ENCODE measurements around the gene ATE1. TPM values are rescaled to one million over a fixed set of nuclear protein-coding genes. Genes with fewer than 3 reads are reported as not detected.

The ATE1 gene
- total and polyA plus RNA-seq, 2 of the 4 experiments (the other 2 are of a cell fraction), result 6.4 to 27.8 TPM

- in situ Hi-C loops (cut with MboI; ENCODE audit: low sequenced_read_pairs) (no loop called here), dilution Hi-C loops (cut with HindIII; ENCODE audit: low sequenced_read_pairs, unreplicated experiment) (no loop called here), intact Hi-C loops (cut with micrococcal nuclease) (no loop called here)
These were observed 38.6 kb downstream of the ATE1 start for GRCh38 chr10:121889212-121889611.

More at GRCh38 chr10:121889212-121889611, 38.6 kb downstream of the ATE1 start:
- ChIA-PET CTCF (no interaction called here), POLR2A (ENCODE audit: unreplicated experiment) (no interaction called here)
- 100% methylated on average over 1 of the region's 5 CpGs; no CpG with 5 or more reads in 1 of the 2 experiments for WGBS, 2 experiments (ENCODE audit: extremely low coverage in 2 of 2, insufficient read length in 1 of 2)
- ATAC-seq (ENCODE audit: low read depth) (no peak), DNase-seq (no peak)
- no peak overlapping the region for H3K9ac ChIP-seq (ENCODE audit: low read depth, low read length)
- TF ChIP-seq SMC3 (IDR thresholded peaks at IDR 0.05; ENCODE audit: low read depth, low read length) (no peak), FOS (IDR thresholded peaks at IDR 0.05; ENCODE audit: low read depth, low read length) (no peak), MAZ (IDR thresholded peaks at IDR 0.05; ENCODE audit: borderline replicate concordance, low read depth, low read length) (no peak), RFX5 (IDR thresholded peaks at IDR 0.05; ENCODE audit: low read depth, low read length) (no peak)
- no peak overlapping the region for H4K91ac ChIP-seq (ENCODE audit: insufficient read depth, low read depth, low read length)
- no TSS peak for BruUV-seq (replicated peaks)
- H3K27me3 ChIP-seq (ENCODE audit: control insufficient read depth, insufficient read depth, low read length), result no peaks in the 10 kb centered on the region
- no peak overlapping the region for H4K8ac ChIP-seq (ENCODE audit: low read depth in 2 of 2, low read length in 2 of 2)
- peaks cover 0 to 3% of the 10 kb centered on the region in 2 experiments; a peak in 1 of 4 replicates for H3K79me1 ChIP-seq (ENCODE audit: low read depth in 1 of 2, low read length in 2 of 2)
- H3K4me1 ChIP-seq (ENCODE audit: control insufficient read depth, insufficient read depth, low read length), result no peaks in the 10 kb centered on the region
- H3K9me3 ChIP-seq (ENCODE audit: control insufficient read depth, insufficient read depth, low read length), result no peaks in the 10 kb centered on the region
- H4K20me1 ChIP-seq (ENCODE audit: insufficient read depth, low read length), result no peaks in the 10 kb centered on the region
- H3K4me3 ChIP-seq (ENCODE audit: insufficient read depth, low read depth, low read length), result no peak overlapping the region
- no peak overlapping the region for H2BK120ac ChIP-seq (ENCODE audit: low read depth, low read length)
- H2AFZ ChIP-seq (replicated peaks; ENCODE audit: low read length, poor library complexity), result no peak overlapping the region
- H2BK20ac ChIP-seq (ENCODE audit: low read depth, low read length), result no peak overlapping the region
- H3K27ac ChIP-seq (ENCODE audit: insufficient read depth, low read length), result no peak overlapping the region
- no peak overlapping the region for H3K56ac ChIP-seq (ENCODE audit: extremely low read depth, insufficient read depth, low read length)
- H2AK5ac ChIP-seq (ENCODE audit: low read depth, low read length), result no peak overlapping the region
- H2AK9ac ChIP-seq (replicated peaks; ENCODE audit: low read depth, low read length, poor library complexity), result no peak overlapping the region
- peaks cover 5% of the 10 kb centered on the region for H3K36me3 ChIP-seq (ENCODE audit: control insufficient read depth, insufficient read depth, low read length)
- no peak overlapping the region for H3K4me2 ChIP-seq (ENCODE audit: low read depth, low read length)
- no peak overlapping the region for H3K23ac ChIP-seq (ENCODE audit: low read depth, low read length)
- no peak overlapping the region for H4K5ac ChIP-seq (ENCODE audit: low read depth, low read length)
- H3K4ac ChIP-seq (ENCODE audit: low read depth, low read length), result no peak overlapping the region
- no peak overlapping the region for H2BK15ac ChIP-seq (ENCODE audit: low read depth, low read length)
- H3K9me1 ChIP-seq (ENCODE audit: insufficient read depth, low read length), result 0 out of 2 replicates have a peak, but pooled peaks cover 3% of the 10 kb centered on the region
- no peak overlapping the region for H2BK5ac ChIP-seq (ENCODE audit: low read depth, low read length, poor library complexity, severe bottlenecking)
- no peak overlapping the region for H3K18ac ChIP-seq (ENCODE audit: low read depth, low read length)
- no peak overlapping the region for H3K14ac ChIP-seq (replicated peaks; ENCODE audit: low read depth, low read length)
